ENCODE results near the gene IRF9. TPM values are rescaled to one million over a fixed set of nuclear protein-coding genes. Genes with fewer than 3 reads are reported as not detected.

Gene IRF9
- total and polyA plus RNA-seq, 2 of the 4 experiments (the other 2 are of a cell fraction), result 25.6 to 34.6 TPM

- Histone ChIP-seq H3K9me3 (ENCODE audit: control insufficient read depth, insufficient read depth, low read length) (no peaks in the 10 kb centered on the region), H3K56ac (ENCODE audit: extremely low read depth, insufficient read depth, low read length) (no peak overlapping the region), H2AK9ac (replicated peaks; ENCODE audit: low read depth, low read length, poor library complexity) (no peak overlapping the region), H3K79me1 (ENCODE audit: low read depth in 1 of 2, low read length in 2 of 2) (peaks cover 13 to 43% of the 10 kb centered on the region in 2 experiments), H2BK5ac (ENCODE audit: low read depth, low read length, poor library complexity, severe bottlenecking) (no peak overlapping the region), H2AFZ (replicated peaks; ENCODE audit: low read length, poor library complexity) (no peak overlapping the region), H3K14ac (replicated peaks; ENCODE audit: low read depth, low read length) (no peak overlapping the region), H3K27me3 (ENCODE audit: control insufficient read depth, insufficient read depth, low read length) (no peaks in the 10 kb centered on the region), H3K4me3 (ENCODE audit: insufficient read depth, low read depth, low read length) (no peak overlapping the region), H3K23ac (ENCODE audit: low read depth, low read length) (no peak overlapping the region), H3K4ac (ENCODE audit: low read depth, low read length) (no peak overlapping the region), H4K8ac (ENCODE audit: low read depth in 2 of 2, low read length in 2 of 2) (no peak overlapping the region), H3K27ac (ENCODE audit: insufficient read depth, low read length) (no peak overlapping the region), H3K9ac (ENCODE audit: low read depth, low read length) (no peak overlapping the region), H3K4me2 (ENCODE audit: low read depth, low read length) (no peak overlapping the region), H3K4me1 (ENCODE audit: control insufficient read depth, insufficient read depth, low read length) (peaks cover 4% of the 10 kb centered on the region), H2AK5ac (ENCODE audit: low read depth, low read length) (no peak overlapping the region), H4K5ac (ENCODE audit: low read depth, low read length) (no peak overlapping the region), H3K9me1 (ENCODE audit: insufficient read depth, low read length) (peaks cover 18% of the 10 kb centered on the region), H2BK20ac (ENCODE audit: low read depth, low read length) (no peak overlapping the region), H3K36me3 (ENCODE audit: control insufficient read depth, insufficient read depth, low read length) (peaks cover 63% of the 10 kb centered on the region), H2BK15ac (ENCODE audit: low read depth, low read length) (no peak overlapping the region), H4K20me1 (ENCODE audit: insufficient read depth, low read length) (no peaks in the 10 kb centered on the region), H3K18ac (ENCODE audit: low read depth, low read length) (no peak overlapping the region), H2BK120ac (ENCODE audit: low read depth, low read length) (no peak overlapping the region), H4K91ac (ENCODE audit: insufficient read depth, low read depth, low read length) (no peak overlapping the region)
- POLR2A ChIA-PET (ENCODE audit: unreplicated experiment), result no interaction called here
- intact Hi-C loops (cut with micrococcal nuclease), result no loop called here
- CTCF ChIA-PET, result no interaction called here
- no TSS peak for BruUV-seq (replicated peaks)
- ATAC-seq (ENCODE audit: low read depth), result no peak
- no peak for TF ChIP-seq POLR2A (IDR thresholded peaks at IDR 0.05; ENCODE audit: low read depth, low read length)
- no peak for TF ChIP-seq CTCF (conservative IDR thresholded peaks at IDR 0.05; ENCODE audit: low read depth, low read length)
- no peak for TF ChIP-seq SMC3 (IDR thresholded peaks at IDR 0.05; ENCODE audit: low read depth, low read length)
- no peak for TF ChIP-seq RFX5 (IDR thresholded peaks at IDR 0.05; ENCODE audit: low read depth, low read length)
- 94% methylated on average over 3 of the region's 7 CpGs; no CpG with 5 or more reads in 1 of the 2 experiments for WGBS, 2 experiments (ENCODE audit: extremely low coverage in 2 of 2, insufficient read length in 1 of 2)
- dilution Hi-C loops (cut with HindIII; ENCODE audit: low sequenced_read_pairs, unreplicated experiment), result no loop called here
- in situ Hi-C loops (cut with MboI; ENCODE audit: low sequenced_read_pairs), result no loop called here
- no peak for DNase-seq
Measured at GRCh38 chr14:24185026-24185425, 24.0 kb downstream of the IRF9 start.

All from IMR-90 (cell line).